H9 (cell line): ENCODE measurements around the gene CINP. TPM values are rescaled to one million over a fixed set of nuclear protein-coding genes. Genes with fewer than 3 reads are reported as not detected.
A peak's percentile ranks its signal among the peaks of the same experiment; 100 is the strongest.

Experiments used
- DNase-seq: peaks from one replicate; pipeline ENCODE4 v3.0.0-alpha.2; 2017
- H2AFZ ChIP-seq: one replicate; pipeline ENCODE4 v1.6.1; 2013; ENCODE audit warnings: mild to moderate bottlenecking, low read length, control low read depth, moderate library complexity
- H2AK5ac ChIP-seq: 2 replicates; pipeline ENCODE4 v1.6.1; 2013; ENCODE audit warnings: low read length, control low read depth, mixed read lengths; ENCODE audit not compliant: insufficient read length
- H2BK120ac ChIP-seq: one replicate; pipeline ENCODE4 v1.6.1; 2013; ENCODE audit warnings: low read depth, mild to moderate bottlenecking, low read length, control low read depth, inconsistent platforms; ENCODE audit not compliant: poor library complexity, severe bottlenecking
- H2BK12ac ChIP-seq: 2 replicates; pipeline ENCODE4 v1.6.1; 2013; ENCODE audit warnings: low read length, control low read depth, mixed read lengths, low read depth; ENCODE audit not compliant: insufficient read length
- H2BK15ac ChIP-seq: 2 replicates; pipeline ENCODE4 v1.6.1; 2013; ENCODE audit warnings: low read depth, low read length, control low read depth
- H2BK20ac ChIP-seq: one replicate; pipeline ENCODE4 v1.6.1; 2013; ENCODE audit warnings: low read depth, mild to moderate bottlenecking, low read length, control low read depth, inconsistent platforms; ENCODE audit not compliant: poor library complexity, severe bottlenecking
- H2BK5ac ChIP-seq: 2 replicates; pipeline ENCODE4 v1.6.1; 2013; ENCODE audit warnings: low read length, control low read depth, mixed read lengths; ENCODE audit not compliant: insufficient read length
- H3K14ac ChIP-seq: 2 replicates; pipeline ENCODE4 v1.6.1; 2013; ENCODE audit warnings: low read length, control low read depth; ENCODE audit not compliant: insufficient read depth
- H3K18ac ChIP-seq: 2 replicates; pipeline ENCODE4 v1.6.1; 2013; ENCODE audit warnings: low read depth, mild to moderate bottlenecking, mixed read lengths, low read length, control low read depth; ENCODE audit not compliant: insufficient read length
- H3K23ac ChIP-seq: 2 replicates; pipeline ENCODE4 v1.6.1; 2013; ENCODE audit warnings: low read length, control low read depth, mixed read lengths, low read depth; ENCODE audit not compliant: insufficient read length
- H3K23me2 ChIP-seq: 2 replicates; pipeline ENCODE4 v1.6.1; 2013; ENCODE audit warnings: low read depth, mild to moderate bottlenecking, mixed read lengths, low read length, control low read depth; ENCODE audit not compliant: insufficient read length, poor library complexity, severe bottlenecking
- H3K27ac ChIP-seq: 2 replicates; pipeline ENCODE4 v1.5.1; 2013; ENCODE audit warnings: low read length, control low read depth, mixed read lengths, low read depth; ENCODE audit not compliant: insufficient read length
- H3K27me3 ChIP-seq: 2 replicates; pipeline ENCODE4 v1.6.1; 2013; ENCODE audit warnings: low read length, control low read depth, inconsistent platforms; ENCODE audit not compliant: insufficient read depth
- H3K4ac ChIP-seq: 2 replicates; pipeline ENCODE4 v1.6.1; 2013; ENCODE audit warnings: low read depth, mild to moderate bottlenecking, control low read depth, inconsistent platforms, low read length, moderate library complexity
- H3K4me1 ChIP-seq: 2 replicates; pipeline ENCODE4 v1.6.1; 2013; ENCODE audit warnings: low read length, control low read depth, inconsistent platforms; ENCODE audit not compliant: insufficient read depth
- H3K4me2 ChIP-seq: 2 replicates; pipeline ENCODE4 v1.6.1; 2013; ENCODE audit warnings: low read length, control low read depth, mixed read lengths; ENCODE audit not compliant: insufficient read length, insufficient read depth
- H3K56ac ChIP-seq: 2 replicates; pipeline ENCODE4 v1.6.1; 2013; ENCODE audit warnings: low read depth, mild to moderate bottlenecking, mixed read lengths, low read length, control low read depth; ENCODE audit not compliant: insufficient read length
- H3K79me1 ChIP-seq: 2 replicates; pipeline ENCODE4 v1.6.1; 2013; ENCODE audit warnings: low read depth, mild to moderate bottlenecking, moderate library complexity, low read length, control low read depth, inconsistent platforms; ENCODE audit not compliant: insufficient read depth, poor library complexity, severe bottlenecking
- H3K79me2 ChIP-seq: 2 replicates; pipeline ENCODE4 v1.6.1; 2013; ENCODE audit warnings: low read length, control low read depth, inconsistent platforms; ENCODE audit not compliant: insufficient read depth
- H3K9ac ChIP-seq: 2 replicates; pipeline ENCODE4 v1.6.1; 2013; ENCODE audit warnings: low read length, control low read depth, mixed read lengths; ENCODE audit not compliant: insufficient read length; ENCODE audit errors: extremely low read depth
- H3K9me3 ChIP-seq: one replicate; pipeline ENCODE4 v1.6.1; 2013; ENCODE audit warnings: low read depth, low read length, inconsistent platforms; ENCODE audit not compliant: control insufficient read depth
- H3T11ph ChIP-seq: one replicate; pipeline ENCODE4 v1.6.1; 2013; ENCODE audit warnings: mild to moderate bottlenecking, low read length, control low read depth, inconsistent platforms
- H4K20me1 ChIP-seq: one replicate; pipeline ENCODE4 v1.6.1; 2013; ENCODE audit not compliant: control insufficient read depth, insufficient read length, insufficient read depth
- H4K5ac ChIP-seq: 2 replicates; pipeline ENCODE4 v1.6.1; 2013; ENCODE audit warnings: low read depth, mild to moderate bottlenecking, mixed read lengths, low read length, control low read depth; ENCODE audit not compliant: insufficient read length
- H4K8ac ChIP-seq: replicated peaks from 2 replicates; pipeline ENCODE4 v1.6.1; 2013; ENCODE audit warnings: low read length, control low read depth, mixed read lengths, low read depth; ENCODE audit not compliant: insufficient read length
- H4K91ac ChIP-seq: 2 replicates; pipeline ENCODE4 v1.6.1; 2013; ENCODE audit warnings: low read depth, mild to moderate bottlenecking, moderate library complexity, mixed read lengths, low read length, control low read depth; ENCODE audit not compliant: insufficient read length
- H3K27ac Mint-ChIP-seq, 3 experiments: 2 replicates in 2 of 3; 3 replicates in 1 of 3; pipeline ENCODE4 v1.8.0; 2020 to 2021; ENCODE audit warnings: mixed read lengths in 3 of 3, mild to moderate bottlenecking in 1 of 3, moderate library complexity in 1 of 3
- H3K27me3 Mint-ChIP-seq: 2 replicates; pipeline ENCODE4 v1.8.0; 2021; ENCODE audit warnings: low read depth, mild to moderate bottlenecking, moderate library complexity, mixed read lengths
- H3K36me3 Mint-ChIP-seq, 3 experiments: 2 replicates in 2 of 3; 3 replicates in 1 of 3; pipeline ENCODE4 v1.8.0; 2020 to 2021; ENCODE audit warnings: low read depth in 3 of 3, mixed read lengths in 3 of 3; ENCODE audit not compliant: insufficient read depth in 1 of 3
- H3K4me1 Mint-ChIP-seq, 2 experiments: 2 replicates each; pipeline ENCODE4 v1.8.0; 2020; ENCODE audit warnings: mixed read lengths in 2 of 2
- H3K4me3 Mint-ChIP-seq, 2 experiments: 2 replicates in 1 of 2; 3 replicates in 1 of 2; pipeline ENCODE4 v1.8.0; 2020 to 2021; ENCODE audit warnings: mild to moderate bottlenecking in 2 of 2, mixed read lengths in 2 of 2, moderate library complexity in 1 of 2
- H3K9me3 Mint-ChIP-seq, 2 experiments: 2 replicates in 1 of 2; 3 replicates in 1 of 2; pipeline ENCODE4 v1.8.0; 2020; ENCODE audit warnings: mild to moderate bottlenecking in 2 of 2, mixed read lengths in 2 of 2, moderate library complexity in 1 of 2
- WGBS: extraction: QIAGEN DNeasy Blood & Tissue Kit; methylation state at CpG from one replicate; pipeline ENCODE4 v1.1.7; 2013; ENCODE audit warnings: missing lambda C conversion rate, low lambda C conversion rate, mixed read lengths; ENCODE audit not compliant: insufficient read length; ENCODE audit errors: extremely low coverage; 5-methylcytosine and 5-hydroxymethylcytosine counted together
- total RNA-seq: library from RNA; stranded (reverse); gene quantifications from 2 replicates; pipeline ENCODE4 v1.2.1, GENCODE V29; 2021
- TF ChIP-seq, protein P1 (sequence below): fragments of 200-600 bp; sonication (generic); conservative IDR thresholded peaks from 3 replicates; pipeline ENCODE4 v1.8.0; 2021; ENCODE audit warnings: antibody characterized with exemption, mild to moderate bottlenecking

Gene CINP
- total RNA-seq, 1 experiment from 2014 or later: 39.5 TPM

GRCh38 chr14:102333390-102333789, 29.3 kb downstream of the CINP start:
- no peak overlapping the region for H3K9ac ChIP-seq
- DNase-seq: no peak
- no peaks in the 10 kb centered on the region for H3K23me2 ChIP-seq
- WGBS: no CpG with 5 or more reads among the region's 7 CpGs
- TF ChIP-seq, protein P1, sequence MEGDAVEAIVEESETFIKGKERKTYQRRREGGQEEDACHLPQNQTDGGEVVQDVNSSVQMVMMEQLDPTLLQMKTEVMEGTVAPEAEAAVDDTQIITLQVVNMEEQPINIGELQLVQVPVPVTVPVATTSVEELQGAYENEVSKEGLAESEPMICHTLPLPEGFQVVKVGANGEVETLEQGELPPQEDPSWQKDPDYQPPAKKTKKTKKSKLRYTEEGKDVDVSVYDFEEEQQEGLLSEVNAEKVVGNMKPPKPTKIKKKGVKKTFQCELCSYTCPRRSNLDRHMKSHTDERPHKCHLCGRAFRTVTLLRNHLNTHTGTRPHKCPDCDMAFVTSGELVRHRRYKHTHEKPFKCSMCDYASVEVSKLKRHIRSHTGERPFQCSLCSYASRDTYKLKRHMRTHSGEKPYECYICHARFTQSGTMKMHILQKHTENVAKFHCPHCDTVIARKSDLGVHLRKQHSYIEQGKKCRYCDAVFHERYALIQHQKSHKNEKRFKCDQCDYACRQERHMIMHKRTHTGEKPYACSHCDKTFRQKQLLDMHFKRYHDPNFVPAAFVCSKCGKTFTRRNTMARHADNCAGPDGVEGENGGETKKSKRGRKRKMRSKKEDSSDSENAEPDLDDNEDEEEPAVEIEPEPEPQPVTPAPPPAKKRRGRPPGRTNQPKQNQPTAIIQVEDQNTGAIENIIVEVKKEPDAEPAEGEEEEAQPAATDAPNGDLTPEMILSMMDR: no peak
- H3K4ac ChIP-seq: no peak overlapping the region
- no peak overlapping the region for H2BK5ac ChIP-seq
- H3K27me3 ChIP-seq: no peaks in the 10 kb centered on the region
- no peak overlapping the region for H4K8ac ChIP-seq
- H3K4me1 ChIP-seq: no peaks in the 10 kb centered on the region
- H3K9me3 ChIP-seq: no peaks in the 10 kb centered on the region
- H2BK20ac ChIP-seq: no peak overlapping the region
- no peaks in the 10 kb centered on the region for H3K79me2 ChIP-seq
- Mint-ChIP-seq H3K27ac (peak overlapping the region; percentile 9 to 68 (median 10); a peak in 4 of 7 replicates), H3K9me3 (no peaks in the 10 kb centered on the region), H3K4me1 (no peaks in the 10 kb centered on the region; a peak in 1 of 4 replicates), H3K36me3 (peaks cover 8 to 45% (median 40%) of the 10 kb centered on the region in 3 experiments), H3K27me3 (no peaks in the 10 kb centered on the region), H3K4me3 (no peak overlapping the region)
- no peak overlapping the region for H3K23ac ChIP-seq
- no peak overlapping the region for H3K56ac ChIP-seq
- H3T11ph ChIP-seq: no peak overlapping the region
- no peak overlapping the region for H3K27ac ChIP-seq
- H2BK15ac ChIP-seq: no peak overlapping the region
- no peak overlapping the region for H3K4me2 ChIP-seq
- no peak overlapping the region for H4K91ac ChIP-seq
- H4K5ac ChIP-seq: no peak overlapping the region
- H2BK12ac ChIP-seq: no peak overlapping the region
- no peaks in the 10 kb centered on the region for H3K79me1 ChIP-seq
- H2AK5ac ChIP-seq: no peak overlapping the region
- H4K20me1 ChIP-seq: no peaks in the 10 kb centered on the region
- no peak overlapping the region for H2BK120ac ChIP-seq
- no peak overlapping the region for H2AFZ ChIP-seq
- no peak overlapping the region for H3K18ac ChIP-seq
- H3K14ac ChIP-seq: no peak overlapping the region
